CD4-positive, alpha-beta T cell treated with Interleukin-21 for 1 hour (primary cell): ENCODE measurements around the gene FOSL2.

Experiments
- DNase-seq: peaks from one replicate; pipeline ENCODE4 v3.0.0-alpha.2; 2020

The FOSL2 gene

GRCh38 chr2:28454016-28454930 lies 61.6 kb downstream of the FOSL2 start:
- DNase-seq: no peak

GRCh38 chr2:28457237-28457636 lies 64.6 kb downstream of the FOSL2 start:
- DNase-seq: no peak

GRCh38 chr2:28461056-28461455 lies 68.4 kb downstream of the FOSL2 start:
- DNase-seq: no peak

- DNase-seq: no peak
Measured at GRCh38 chr2:28462122-28462521, 69.5 kb downstream of the FOSL2 start.

- DNase-seq: no peak
Measured at GRCh38 chr2:28463211-28463816, 70.7 kb downstream of the FOSL2 start.

DNA sequence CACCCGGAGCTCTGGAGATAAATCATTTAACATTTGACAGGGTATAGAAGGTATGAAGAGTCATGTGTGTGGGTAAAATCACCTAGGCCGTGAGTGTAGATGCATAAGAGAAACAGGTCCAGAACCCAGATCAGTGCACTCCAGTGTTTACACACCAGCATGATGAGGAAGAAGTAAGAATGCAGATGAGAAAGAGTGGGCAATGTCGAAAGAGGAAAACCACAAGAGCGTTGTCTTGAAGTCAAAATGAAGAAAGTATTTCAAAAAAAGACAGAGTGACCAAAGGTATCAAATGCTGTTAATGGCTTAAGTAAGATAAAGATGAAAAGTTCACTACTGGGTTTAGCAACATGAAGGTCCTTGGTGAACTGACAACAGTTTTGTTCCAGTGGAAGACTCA lies 71.2 kb downstream of the FOSL2 start:
- no peak for DNase-seq

GRCh38 chr2:28465148-28465885 lies 72.7 kb downstream of the FOSL2 start:
- DNase-seq: no peak
